ENCODE measurements around the gene LAMP1. TPM values are rescaled to one million over a fixed set of nuclear protein-coding genes. Genes with fewer than 3 reads are reported as not detected.

The LAMP1 gene
- total and polyA plus RNA-seq, 12 donors: 35.9 to 153 (median 97.3) TPM

DNA sequence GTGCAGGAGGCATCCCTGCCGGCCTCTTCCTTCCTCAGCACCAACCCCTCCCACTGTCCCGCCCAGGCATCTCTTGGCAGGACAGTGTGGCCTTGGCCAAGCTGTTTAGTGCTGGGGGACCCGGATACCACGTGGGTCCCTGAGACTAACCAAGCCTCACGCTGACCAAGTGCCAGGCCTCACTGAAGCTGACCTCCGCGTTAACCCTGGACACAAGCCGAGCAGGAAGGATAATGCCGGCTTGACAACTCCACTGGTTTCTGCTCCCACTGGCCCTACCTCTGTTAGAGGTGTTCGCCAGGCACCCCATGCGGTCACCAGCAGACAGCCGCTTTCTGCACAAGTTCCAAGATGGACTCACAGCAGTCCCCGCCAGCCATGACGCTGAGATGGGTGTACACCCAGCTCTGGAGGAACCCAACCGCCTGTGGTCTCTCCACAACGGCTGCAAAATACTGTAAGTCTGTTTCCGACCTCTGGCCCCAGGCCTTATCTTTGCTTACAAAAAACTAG lies 54.5 kb downstream of the LAMP1 start:
- Histone ChIP-seq H3K27me3 (no peaks in the 10 kb centered on the region), H3K9me3 (no peaks in the 10 kb centered on the region), H3K4me3 (no peak overlapping the region), H3K4me1 (no peaks in the 10 kb centered on the region), H3K27ac (no peak overlapping the region), H3K36me3 (no peaks in the 10 kb centered on the region)
- TF ChIP-seq CTCF (IDR thresholded peaks at IDR 0.05): no peak
- intact Hi-C loops (cut with DNase I): no loop called here
- 72 to 81% methylated on average over 17 of the region's 17 CpGs for WGBS, 2 donors
- DNase-seq: no peak
- peak in 6 of 8 donors; percentile 42 to 91 (median 65) for ATAC-seq

GRCh38 chr13:113353254-113353653 lies 56.2 kb downstream of the LAMP1 start:
- no peaks in the 10 kb centered on the region for H3K4me1 ChIP-seq
- no peaks in the 10 kb centered on the region for H3K9me3 ChIP-seq
- H3K36me3 ChIP-seq: no peaks in the 10 kb centered on the region
- no peak overlapping the region for H3K4me3 ChIP-seq
- no peak for ATAC-seq
- intact Hi-C loops (cut with DNase I): no loop called here
- TF ChIP-seq CTCF (IDR thresholded peaks at IDR 0.05): no peak
- H3K27ac ChIP-seq: no peak overlapping the region
- DNase-seq: no peak
- no peaks in the 10 kb centered on the region for H3K27me3 ChIP-seq
- WGBS, 2 donors: 85 to 86% methylated on average over 12 of the region's 12 CpGs

DNA sequence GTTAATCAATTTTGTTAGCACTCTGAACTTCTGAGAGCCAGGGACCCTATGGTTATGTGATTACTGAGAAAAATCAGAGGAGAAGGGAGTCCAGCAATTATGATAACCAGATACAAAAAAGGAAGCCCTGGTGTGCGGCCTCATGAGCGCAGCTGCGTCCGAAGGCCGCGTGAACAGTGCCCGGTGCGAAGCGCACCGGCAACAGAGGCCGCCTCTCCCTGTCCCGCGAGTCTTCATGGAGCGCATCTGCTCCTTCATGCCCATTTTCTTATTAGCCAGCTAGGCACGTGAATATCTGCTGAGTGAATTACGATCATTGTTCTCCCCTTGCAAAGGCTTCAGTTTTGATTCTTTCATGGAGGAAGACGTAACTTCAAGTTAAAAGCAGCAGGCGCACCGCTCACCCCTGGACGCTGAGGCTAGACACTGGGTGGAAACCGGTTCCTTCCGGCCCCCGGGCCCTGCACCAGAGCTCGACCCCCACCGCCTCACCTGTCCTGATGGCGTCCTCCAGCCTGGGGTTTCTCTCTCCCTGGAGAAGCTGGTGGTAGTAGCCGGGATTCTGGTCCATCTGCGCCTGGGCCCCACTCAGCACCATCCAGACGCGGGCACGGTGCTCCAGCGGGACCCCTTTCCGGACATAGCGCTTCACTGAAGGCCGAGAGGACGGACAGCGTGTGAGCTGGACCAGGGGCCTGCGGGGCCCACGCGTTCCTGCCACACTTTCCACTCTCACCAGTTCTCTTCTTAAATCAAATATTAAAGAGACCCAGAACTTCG lies 58.0 kb downstream of the LAMP1 start:
- 93 to 96% methylated on average over 41 of the region's 41 CpGs for WGBS, 2 donors

DNA sequence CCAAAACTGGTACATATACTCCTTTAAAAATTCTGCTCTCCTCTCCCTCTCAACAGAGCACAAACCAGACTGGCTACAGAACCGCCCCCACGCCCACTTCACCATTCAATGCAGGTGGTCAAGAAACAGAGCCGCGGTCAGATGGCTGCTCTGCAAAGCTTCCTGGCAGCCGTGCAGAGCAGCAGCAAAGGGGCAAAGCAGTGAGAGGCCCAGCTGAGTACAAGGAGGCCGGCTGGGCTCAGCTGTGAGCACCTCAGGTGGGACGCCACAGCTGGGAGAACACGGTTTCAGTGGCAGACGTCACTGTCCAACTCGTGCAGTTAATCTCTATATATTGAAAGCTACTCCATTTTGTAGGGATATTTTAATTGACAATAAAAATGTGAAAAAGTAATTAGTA lies 58.6 kb downstream of the LAMP1 start:
- H3K4me1 ChIP-seq: no peaks in the 10 kb centered on the region
- no peak overlapping the region for H3K4me3 ChIP-seq
- WGBS, 2 donors: 83 to 86% methylated on average over 10 of the region's 10 CpGs
- no peak for TF ChIP-seq CTCF (IDR thresholded peaks at IDR 0.05)
- H3K9me3 ChIP-seq: no peaks in the 10 kb centered on the region
- DNase-seq (no peak), ATAC-seq (no peak)
- intact Hi-C loops (cut with DNase I): no loop called here
- H3K36me3 ChIP-seq: no peaks in the 10 kb centered on the region
- H3K27ac ChIP-seq: no peak overlapping the region
- peaks cover 0 to 17% (median 0%) of the 10 kb centered on the region in 7 donors for H3K27me3 ChIP-seq

More for the DNA sequence above, 58.0 kb downstream of the LAMP1 start:
- Histone ChIP-seq H3K27ac (no peak overlapping the region), H3K9me3 (no peaks in the 10 kb centered on the region), H3K4me1 (no peaks in the 10 kb centered on the region), H3K27me3 (peaks cover 0 to 11% (median 0%) of the 10 kb centered on the region in 7 donors), H3K36me3 (no peaks in the 10 kb centered on the region), H3K4me3 (no peak overlapping the region)
- ATAC-seq (no peak), DNase-seq (no peak)
- intact Hi-C loops (cut with DNase I): no loop called here
- TF ChIP-seq CTCF (IDR thresholded peaks at IDR 0.05): no peak
